Measurements from ENCODE around the gene SCN1A. TPM values are rescaled to one million over a fixed set of nuclear protein-coding genes. Genes with fewer than 3 reads are reported as not detected.

The SCN1A gene
- polyA plus RNA-seq, 1 donor (not counting 4 experiments of a cell fraction or from before 2014, with no cell fraction given): not detected

DNA sequence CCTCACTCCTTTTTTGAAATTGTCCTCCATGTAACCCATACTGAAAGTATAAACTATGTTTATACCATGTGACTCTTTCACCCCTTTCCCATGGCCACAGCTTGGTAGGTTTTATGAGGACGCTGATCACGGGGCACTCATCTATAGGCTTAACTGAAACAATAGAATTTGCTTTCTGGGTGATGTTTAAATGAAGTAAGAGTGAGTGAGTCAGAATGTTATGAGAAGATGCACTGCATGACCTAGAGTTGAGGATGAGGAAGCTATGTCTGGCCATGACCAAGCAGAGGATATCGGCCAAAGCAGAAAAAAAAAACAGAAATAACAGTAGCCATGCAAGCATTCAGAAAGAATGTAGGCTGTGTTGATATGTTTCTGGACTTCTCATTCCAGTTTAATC, 34.9 kb downstream of the SCN1A start:
- Histone ChIP-seq H3K27me3 (ENCODE audit: control insufficient read depth, extremely low read depth, insufficient read depth, low read length) (no peaks in the 10 kb centered on the region), H2AFZ (ENCODE audit: control insufficient read depth, low read length) (no peak overlapping the region), H3K79me2 (ENCODE audit: control insufficient read depth, insufficient read depth, low read length) (no peaks in the 10 kb centered on the region), H3K9ac (ENCODE audit: control insufficient read depth, extremely low read depth, insufficient read depth, low read length) (no peak overlapping the region), H3K9me1 (ENCODE audit: control insufficient read depth, extremely low read depth, insufficient read depth, low read length) (no peaks in the 10 kb centered on the region), H3K9me3 (ENCODE audit: control insufficient read depth, low read depth, low read length) (no peaks in the 10 kb centered on the region), H3K36me3 (ENCODE audit: control insufficient read depth in 2 of 2, extremely low read depth in 1 of 2, insufficient read depth in 2 of 2, low read length in 2 of 2) (no peaks in the 10 kb centered on the region), H3K4me3 (ENCODE audit: control insufficient read depth in 2 of 3, extremely low read depth in 1 of 3, insufficient read depth in 2 of 3, low read depth in 1 of 3, low read length in 3 of 3) (no peak overlapping the region), H3K4me2 (ENCODE audit: control insufficient read depth, extremely low read depth, insufficient read depth, low read depth, low read length) (no peak overlapping the region), H3K27ac (ENCODE audit: control insufficient read depth, insufficient read depth, low read length) (no peak overlapping the region), H4K20me1 (ENCODE audit: control insufficient read depth, extremely low read depth, insufficient read depth, low read length) (no peaks in the 10 kb centered on the region), H3K4me1 (ENCODE audit: control insufficient read depth, extremely low read depth, insufficient read depth, low read length) (no peaks in the 10 kb centered on the region)
- no peak for DNase-seq (ENCODE audit: low read depth, low spot score)
- FAIRE-seq: no peak
- TF ChIP-seq, protein P1, sequence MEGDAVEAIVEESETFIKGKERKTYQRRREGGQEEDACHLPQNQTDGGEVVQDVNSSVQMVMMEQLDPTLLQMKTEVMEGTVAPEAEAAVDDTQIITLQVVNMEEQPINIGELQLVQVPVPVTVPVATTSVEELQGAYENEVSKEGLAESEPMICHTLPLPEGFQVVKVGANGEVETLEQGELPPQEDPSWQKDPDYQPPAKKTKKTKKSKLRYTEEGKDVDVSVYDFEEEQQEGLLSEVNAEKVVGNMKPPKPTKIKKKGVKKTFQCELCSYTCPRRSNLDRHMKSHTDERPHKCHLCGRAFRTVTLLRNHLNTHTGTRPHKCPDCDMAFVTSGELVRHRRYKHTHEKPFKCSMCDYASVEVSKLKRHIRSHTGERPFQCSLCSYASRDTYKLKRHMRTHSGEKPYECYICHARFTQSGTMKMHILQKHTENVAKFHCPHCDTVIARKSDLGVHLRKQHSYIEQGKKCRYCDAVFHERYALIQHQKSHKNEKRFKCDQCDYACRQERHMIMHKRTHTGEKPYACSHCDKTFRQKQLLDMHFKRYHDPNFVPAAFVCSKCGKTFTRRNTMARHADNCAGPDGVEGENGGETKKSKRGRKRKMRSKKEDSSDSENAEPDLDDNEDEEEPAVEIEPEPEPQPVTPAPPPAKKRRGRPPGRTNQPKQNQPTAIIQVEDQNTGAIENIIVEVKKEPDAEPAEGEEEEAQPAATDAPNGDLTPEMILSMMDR (optimal IDR thresholded peaks at IDR 0.05 in 1 of 3, IDR thresholded peaks at IDR 0.05 in 1 of 3, conservative IDR thresholded peaks at IDR 0.05 in 1 of 3; ENCODE audit: extremely low read depth in 1 of 3, insufficient read depth in 2 of 3, low read length in 3 of 3): no peak
- no peak for TF ChIP-seq EZH2 (IDR thresholded peaks at IDR 0.05; ENCODE audit: low read length)
- dilution Hi-C loops (cut with MboI; ENCODE audit: extremely low pct_ligation_motif_present, low sequenced_read_pairs): no loop called here

DNA sequence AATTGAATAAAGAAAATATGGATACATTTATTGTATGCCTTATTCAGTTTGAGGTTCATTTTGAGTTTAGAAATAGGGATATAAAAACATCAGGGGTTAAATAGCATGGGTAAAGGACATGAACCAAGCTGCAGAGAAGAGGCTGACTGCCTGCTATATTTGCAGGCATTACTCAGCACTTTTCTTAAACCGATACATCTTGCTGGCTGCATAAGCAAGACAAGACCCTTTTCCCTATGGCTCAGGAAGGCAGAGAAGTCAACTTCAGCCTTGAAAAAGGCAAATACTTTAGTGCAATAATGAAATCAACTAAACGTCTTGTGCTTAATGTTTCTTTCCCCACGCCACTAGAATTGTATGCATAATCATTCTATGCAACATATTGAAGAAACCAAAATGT, 36.4 kb downstream of the SCN1A start:
- H3K27me3 ChIP-seq (ENCODE audit: control insufficient read depth, extremely low read depth, insufficient read depth, low read length): no peaks in the 10 kb centered on the region
- DNase-seq (ENCODE audit: low read depth, low spot score): no peak
- no peaks in the 10 kb centered on the region for H4K20me1 ChIP-seq (ENCODE audit: control insufficient read depth, extremely low read depth, insufficient read depth, low read length)
- no peak overlapping the region for H3K27ac ChIP-seq (ENCODE audit: control insufficient read depth, insufficient read depth, low read length)
- no peaks in the 10 kb centered on the region for H3K79me2 ChIP-seq (ENCODE audit: control insufficient read depth, insufficient read depth, low read length)
- FAIRE-seq: no peak
- no peaks in the 10 kb centered on the region for H3K9me3 ChIP-seq (ENCODE audit: control insufficient read depth, low read depth, low read length)
- TF ChIP-seq, protein P1 (optimal IDR thresholded peaks at IDR 0.05 in 1 of 3, IDR thresholded peaks at IDR 0.05 in 1 of 3, conservative IDR thresholded peaks at IDR 0.05 in 1 of 3; ENCODE audit: extremely low read depth in 1 of 3, insufficient read depth in 2 of 3, low read length in 3 of 3): no peak
- no peak for TF ChIP-seq EZH2 (IDR thresholded peaks at IDR 0.05; ENCODE audit: low read length)
- no peak overlapping the region for H3K4me3 ChIP-seq (ENCODE audit: control insufficient read depth in 2 of 3, extremely low read depth in 1 of 3, insufficient read depth in 2 of 3, low read depth in 1 of 3, low read length in 3 of 3)
- H3K9ac ChIP-seq (ENCODE audit: control insufficient read depth, extremely low read depth, insufficient read depth, low read length): no peak overlapping the region
- no peak overlapping the region for H2AFZ ChIP-seq (ENCODE audit: control insufficient read depth, low read length)
- no peaks in the 10 kb centered on the region for H3K9me1 ChIP-seq (ENCODE audit: control insufficient read depth, extremely low read depth, insufficient read depth, low read length)
- H3K36me3 ChIP-seq (ENCODE audit: control insufficient read depth in 2 of 2, extremely low read depth in 1 of 2, insufficient read depth in 2 of 2, low read length in 2 of 2): no peaks in the 10 kb centered on the region
- H3K4me1 ChIP-seq (ENCODE audit: control insufficient read depth, extremely low read depth, insufficient read depth, low read length): no peaks in the 10 kb centered on the region
- H3K4me2 ChIP-seq (ENCODE audit: control insufficient read depth, extremely low read depth, insufficient read depth, low read depth, low read length): no peak overlapping the region
- dilution Hi-C loops (cut with MboI; ENCODE audit: extremely low pct_ligation_motif_present, low sequenced_read_pairs): no loop called here
